GM12891 (cell line): Measurements from ENCODE around the gene RNF31.

Experiments used
- POLR2A ChIP-seq: IDR thresholded peaks from 2 replicates; pipeline ENCODE4 v1.6.1; 2011; ENCODE audit warnings: low read depth, low read length, control low read depth
- POLR2AphosphoS5 ChIP-seq: IDR thresholded peaks from 2 replicates; pipeline ENCODE4 v1.6.1; 2011; ENCODE audit warnings: low read depth, low read length, control low read depth
- POU2F2 ChIP-seq: IDR thresholded peaks from 2 replicates; pipeline ENCODE4 v1.6.1; 2011; ENCODE audit warnings: low read depth, mild to moderate bottlenecking, control low read depth, low read length, moderate library complexity
- TAF1 ChIP-seq: IDR thresholded peaks from 2 replicates; pipeline ENCODE4 v1.6.1; 2011; ENCODE audit warnings: low read depth, low read length, control low read depth

DNA sequence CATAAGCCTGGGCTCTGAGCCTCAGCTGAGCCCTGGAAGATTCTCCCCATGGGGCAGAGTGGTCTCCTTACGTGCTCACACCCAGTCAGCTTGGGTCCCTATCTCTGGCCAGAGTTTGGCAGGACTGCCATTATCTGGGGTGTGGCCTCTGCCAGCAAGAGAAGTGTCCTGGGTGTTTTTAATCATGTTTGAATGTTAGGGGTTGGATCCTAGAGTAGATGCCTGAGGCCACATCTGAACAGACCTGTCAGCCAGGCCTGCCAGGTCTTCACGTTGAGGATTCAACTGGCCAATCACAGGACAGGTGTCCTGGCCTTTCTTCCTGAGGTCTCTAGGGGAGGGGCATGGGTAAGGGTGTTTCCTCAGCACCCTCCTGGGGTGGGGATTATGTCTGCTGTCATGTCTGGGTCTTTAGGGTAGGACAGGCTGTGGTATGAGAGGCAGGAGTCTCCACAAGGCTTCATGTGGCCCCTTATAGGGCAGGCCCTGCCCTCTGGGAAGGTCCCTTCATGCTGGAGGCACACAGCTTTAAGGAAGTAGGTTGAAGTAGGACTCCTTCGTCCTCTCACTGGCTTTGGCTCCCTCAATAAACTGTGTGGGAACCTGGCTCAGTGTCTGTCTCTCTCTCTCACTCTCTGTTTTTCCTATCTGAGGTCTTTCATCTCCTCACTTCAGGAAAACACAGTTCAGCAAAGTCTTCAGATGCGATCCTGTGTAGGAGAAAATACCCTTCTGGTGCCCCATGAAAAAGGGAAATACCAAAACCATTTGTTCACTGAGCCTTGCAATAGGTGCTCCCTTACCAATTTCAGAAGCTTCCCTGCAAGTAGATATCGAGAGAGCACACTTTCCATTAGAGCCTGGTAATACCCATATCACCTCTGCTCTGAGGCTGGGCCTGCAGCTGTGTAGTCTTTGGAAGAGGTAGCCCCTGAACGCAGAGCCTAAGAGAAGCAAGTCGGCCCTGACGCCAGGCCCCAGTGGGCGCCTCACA is 23.6 kb upstream of the RNF31 start:
- TF ChIP-seq POLR2AphosphoS5 (no peak; the same call in 1 of the 2 replicates), POU2F2 (no peak), POLR2A (no peak; the same call in 1 of the 2 replicates), TAF1 (no peak)
